GM12865 (cell line): ENCODE measurements around the gene ANKRD27.

Source experiments
- DNase-seq: peaks from one replicate; pipeline ENCODE4 v3.0.0; 2010; ENCODE audit warnings: low read depth
- H3K4me3 ChIP-seq: 2 replicates; pipeline ENCODE4 v1.5.1; 2011; ENCODE audit warnings: mild to moderate bottlenecking, low read depth, low read length, control low read depth
- TF ChIP-seq, protein P1 (sequence below): IDR thresholded peaks from 2 replicates; pipeline ENCODE4 v1.5.1; 2011; ENCODE audit warnings: low read length, control low read depth, low read depth, inconsistent platforms; ENCODE audit not compliant: insufficient read depth; ENCODE audit errors: missing control alignments

The ANKRD27 gene

DNA sequence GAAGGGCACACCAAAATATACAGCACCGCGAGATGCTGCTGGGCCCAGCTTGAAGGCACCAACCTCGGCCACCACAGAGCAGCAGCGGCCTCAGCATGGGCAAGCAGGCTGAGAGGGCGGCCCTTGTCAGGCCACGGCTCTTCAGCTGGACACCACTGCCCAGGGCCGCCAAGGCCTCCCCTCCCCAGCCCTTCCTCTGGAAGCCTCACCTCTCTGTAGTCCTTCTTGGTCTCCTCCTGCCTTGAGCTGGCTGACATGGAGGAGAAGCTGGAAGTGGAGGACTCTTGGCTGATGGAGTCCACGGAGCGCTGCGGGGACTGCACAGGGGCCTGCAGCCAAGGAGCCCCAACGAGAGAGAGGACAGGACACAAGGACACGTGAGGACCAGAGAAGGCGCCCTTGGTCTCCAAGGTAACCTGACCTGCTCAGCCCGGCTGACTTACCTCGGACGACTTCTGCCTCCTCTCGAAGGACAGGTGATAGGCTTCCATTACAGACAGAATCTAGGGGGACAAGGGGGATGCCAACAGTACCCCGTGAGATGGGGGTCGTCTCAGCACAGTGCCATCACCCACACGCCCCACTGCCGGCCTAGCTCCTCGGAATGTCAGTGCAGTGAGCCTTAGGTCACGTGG, 55.8 kb downstream of the ANKRD27 start:
- TF ChIP-seq, protein P1, sequence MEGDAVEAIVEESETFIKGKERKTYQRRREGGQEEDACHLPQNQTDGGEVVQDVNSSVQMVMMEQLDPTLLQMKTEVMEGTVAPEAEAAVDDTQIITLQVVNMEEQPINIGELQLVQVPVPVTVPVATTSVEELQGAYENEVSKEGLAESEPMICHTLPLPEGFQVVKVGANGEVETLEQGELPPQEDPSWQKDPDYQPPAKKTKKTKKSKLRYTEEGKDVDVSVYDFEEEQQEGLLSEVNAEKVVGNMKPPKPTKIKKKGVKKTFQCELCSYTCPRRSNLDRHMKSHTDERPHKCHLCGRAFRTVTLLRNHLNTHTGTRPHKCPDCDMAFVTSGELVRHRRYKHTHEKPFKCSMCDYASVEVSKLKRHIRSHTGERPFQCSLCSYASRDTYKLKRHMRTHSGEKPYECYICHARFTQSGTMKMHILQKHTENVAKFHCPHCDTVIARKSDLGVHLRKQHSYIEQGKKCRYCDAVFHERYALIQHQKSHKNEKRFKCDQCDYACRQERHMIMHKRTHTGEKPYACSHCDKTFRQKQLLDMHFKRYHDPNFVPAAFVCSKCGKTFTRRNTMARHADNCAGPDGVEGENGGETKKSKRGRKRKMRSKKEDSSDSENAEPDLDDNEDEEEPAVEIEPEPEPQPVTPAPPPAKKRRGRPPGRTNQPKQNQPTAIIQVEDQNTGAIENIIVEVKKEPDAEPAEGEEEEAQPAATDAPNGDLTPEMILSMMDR = no peak
- DNase-seq = no peak
- no peak overlapping the region for H3K4me3 ChIP-seq

DNA sequence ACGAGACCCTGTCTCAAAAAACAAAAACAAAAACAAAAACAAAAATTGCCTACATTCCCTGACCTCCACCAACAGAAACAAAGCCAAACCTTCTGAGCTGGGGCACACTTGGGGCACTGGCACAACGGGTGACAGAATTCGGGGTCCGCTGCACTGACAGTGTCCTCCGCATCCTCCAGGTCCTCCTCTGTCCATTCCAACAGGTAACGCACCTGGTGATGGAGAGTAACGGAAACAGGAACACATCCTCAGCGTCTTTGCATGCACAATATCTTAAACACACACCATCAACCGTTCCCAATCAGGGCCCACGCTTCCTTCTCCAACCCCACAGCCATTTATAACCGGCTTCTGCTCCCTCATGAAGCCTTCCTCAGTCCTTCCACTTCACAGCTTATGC, 59.4 kb downstream of the ANKRD27 start:
- no peak overlapping the region for H3K4me3 ChIP-seq
- no peak for DNase-seq
- TF ChIP-seq, protein P1 = no peak

DNA sequence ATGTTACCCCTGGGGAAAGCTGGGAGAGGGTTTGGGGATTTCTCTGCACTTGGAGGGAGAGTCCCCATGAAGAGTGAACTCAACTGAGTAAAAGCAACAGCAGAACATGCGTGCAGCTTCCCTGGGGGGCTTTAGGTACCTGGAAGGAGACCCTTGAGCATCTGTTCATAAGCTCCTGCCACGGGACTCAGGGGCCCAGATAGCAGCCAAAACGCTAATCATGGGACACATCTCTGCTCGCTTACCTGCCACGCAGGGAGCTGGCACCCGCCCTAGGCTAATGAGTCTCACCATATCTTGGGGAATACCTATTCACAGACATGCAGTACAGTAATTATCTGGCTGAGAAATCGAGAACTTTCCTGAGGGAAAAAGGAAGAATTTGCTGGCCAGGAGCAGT, 60.1 kb downstream of the ANKRD27 start:
- DNase-seq = no peak
- TF ChIP-seq, protein P1 = no peak

DNA sequence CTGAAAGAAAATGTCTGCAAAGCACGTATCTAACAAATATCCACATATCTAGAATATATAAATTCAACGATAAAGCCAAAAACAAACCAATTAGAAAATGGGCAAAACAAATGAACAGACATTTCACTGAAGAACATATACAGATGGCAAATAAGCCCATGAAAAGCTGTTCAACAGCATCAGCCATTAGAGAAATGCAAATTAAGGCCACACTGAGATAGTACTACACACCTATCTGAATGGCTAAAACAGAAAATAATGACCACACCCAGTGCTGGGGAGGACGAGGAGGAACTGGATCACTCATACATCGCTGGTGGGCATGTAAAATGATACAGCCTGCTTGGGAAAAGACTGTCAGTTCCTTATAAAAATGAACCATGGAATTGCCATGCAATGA, 62.0 kb downstream of the ANKRD27 start:
- TF ChIP-seq, protein P1 = no peak
- DNase-seq = no peak
- H3K4me3 ChIP-seq = no peak overlapping the region

More for the DNA sequence above, 60.1 kb downstream of the ANKRD27 start:
- no peak overlapping the region for H3K4me3 ChIP-seq

GRCh38 chr19:32611161-32611560, 63.8 kb downstream of the ANKRD27 start:
- DNase-seq = no peak
- TF ChIP-seq, protein P1 = no peak
- H3K4me3 ChIP-seq = no peak overlapping the region

- no peak overlapping the region for H3K4me3 ChIP-seq
- TF ChIP-seq, protein P1 = no peak
- no peak for DNase-seq
Measured at GRCh38 chr19:32607479-32607878, 67.5 kb downstream of the ANKRD27 start.

- TF ChIP-seq, protein P1 = no peak
- H3K4me3 ChIP-seq = no peak overlapping the region
- no peak for DNase-seq
Measured at GRCh38 chr19:32606289-32606688, 68.7 kb downstream of the ANKRD27 start.
